Endothelial cell of hepatic sinusoid (primary cell): ENCODE results near the gene LIN7B.

Source experiments
- in situ Hi-C: cut with HindIII; loops from 2 replicates; pipeline ENCODE4 v1.10.0; 2017; ENCODE audit warnings: low sequenced_read_pairs

The LIN7B gene

GRCh38 chr19:49141352-49141751 is 27.2 kb downstream of the LIN7B start:
- in situ Hi-C loops: no loop called here

GRCh38 chr19:49142866-49143335 is 28.7 kb downstream of the LIN7B start:
- in situ Hi-C loops: no loop called here

- in situ Hi-C loops: loop anchor here (5.0 kb wide), 1 partner anchor 52 kb away; no protein-coding TSS in a partner anchor
Observed at GRCh38 chr19:49145573-49146407, 31.6 kb downstream of the LIN7B start.

- in situ Hi-C loops: loop anchor here (5.0 kb wide), 1 partner anchor 51 kb away; no protein-coding TSS in a partner anchor
Observed at GRCh38 chr19:49146408-49146770, 32.2 kb downstream of the LIN7B start.

- in situ Hi-C loops: loop anchor here (5.0 kb wide), 1 partner anchor 49 kb away; no protein-coding TSS in a partner anchor
Observed at GRCh38 chr19:49148044-49148682, 34.0 kb downstream of the LIN7B start.

- in situ Hi-C loops: loop anchor here (5.0 kb wide), 1 partner anchor 48 kb away; no protein-coding TSS in a partner anchor
Observed at GRCh38 chr19:49148784-49149651, 34.8 kb downstream of the LIN7B start.

- in situ Hi-C loops: loop anchor here (5.0 kb wide), 1 partner anchor 48 kb away; no protein-coding TSS in a partner anchor
Observed at GRCh38 chr19:49149652-49150105, 35.5 kb downstream of the LIN7B start.

- in situ Hi-C loops: no loop called here
Observed at GRCh38 chr19:49150106-49150943, 36.2 kb downstream of the LIN7B start.

GRCh38 chr19:49150944-49151243 is 36.7 kb downstream of the LIN7B start:
- in situ Hi-C loops: no loop called here

- in situ Hi-C loops: no loop called here
Observed at GRCh38 chr19:49151267-49152118, 37.3 kb downstream of the LIN7B start.

GRCh38 chr19:49152119-49152550 is 38.0 kb downstream of the LIN7B start:
- in situ Hi-C loops: no loop called here

- in situ Hi-C loops: no loop called here
Observed at GRCh38 chr19:49153167-49153809, 39.1 kb downstream of the LIN7B start.

GRCh38 chr19:49154279-49154678 is 40.1 kb downstream of the LIN7B start:
- in situ Hi-C loops: no loop called here

- in situ Hi-C loops: no loop called here
Observed at GRCh38 chr19:49155005-49155819, 41.0 kb downstream of the LIN7B start, which contains the start of gene HRC. HRC (minus strand) TSS chr19:49155396; CDS start chr19:49155237, 159 bp downstream.

- in situ Hi-C loops: no loop called here
Observed at GRCh38 chr19:49155820-49156346, 41.7 kb downstream of the LIN7B start.

GRCh38 chr19:49157445-49158224 is 43.5 kb downstream of the LIN7B start, which contains the start of gene TRPM4:
TRPM4 (plus strand) TSS chr19:49157792; CDS start chr19:49157867, 75 bp downstream.
- in situ Hi-C loops: no loop called here
